HG03135 (cell line): ENCODE data around the gene TMEM131L.

Source experiments
- ATAC-seq: cut with Tn5 transposase; IDR thresholded peaks from one replicate; pipeline ENCODE4 v1.9.1; 2021; ENCODE audit warnings: mild to moderate bottlenecking, moderate library complexity; ENCODE audit not compliant: unreplicated experiment

TMEM131L gene

GRCh38 chr4:153684182-153684970 is 218.2 kb downstream of the TMEM131L start, which contains the start of gene TLR2:
TLR2 (plus strand) TSS chr4:153684280; CDS start chr4:153702908, 18,628 bp downstream.
- ATAC-seq: peak; percentile 91

GRCh38 chr4:153684971-153685371 is 218.8 kb downstream of the TMEM131L start:
- no peak for ATAC-seq
